NCI-H748 treated with DMSO at 0.1 percent for 48 hours (cell line): ENCODE measurements around the gene RELB.
A peak's percentile ranks its signal among the peaks of the same experiment; 100 is the strongest.

Source experiments
- DNase-seq: peaks from one replicate; lab custom pipeline; 2025; lab: John Stamatoyannopoulos, UW

Gene RELB

GRCh38 chr19:45059258-45059965 is 58.1 kb downstream of the RELB start:
- peak; percentile 41 for DNase-seq

DNA sequence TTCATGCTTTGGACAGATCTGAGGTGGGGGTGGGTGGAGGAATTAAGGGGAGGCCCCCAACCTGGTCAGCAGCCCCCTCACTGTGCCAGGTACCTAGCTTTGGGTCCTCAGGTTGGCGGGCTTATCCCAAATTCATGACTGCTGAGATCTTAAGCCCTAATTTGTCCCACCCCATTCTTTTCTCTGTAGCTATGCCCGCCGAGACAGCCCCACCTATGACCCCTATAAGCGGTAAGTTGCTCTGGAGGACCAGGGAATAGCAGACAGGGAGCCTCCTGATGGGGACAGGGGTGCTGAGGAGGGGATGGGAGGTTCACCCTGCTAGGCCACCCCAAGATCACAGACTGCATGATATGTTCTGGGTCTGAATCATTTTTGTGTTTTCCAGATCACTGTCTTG is 60.7 kb downstream of the RELB start:
- DNase-seq: no peak

DNA sequence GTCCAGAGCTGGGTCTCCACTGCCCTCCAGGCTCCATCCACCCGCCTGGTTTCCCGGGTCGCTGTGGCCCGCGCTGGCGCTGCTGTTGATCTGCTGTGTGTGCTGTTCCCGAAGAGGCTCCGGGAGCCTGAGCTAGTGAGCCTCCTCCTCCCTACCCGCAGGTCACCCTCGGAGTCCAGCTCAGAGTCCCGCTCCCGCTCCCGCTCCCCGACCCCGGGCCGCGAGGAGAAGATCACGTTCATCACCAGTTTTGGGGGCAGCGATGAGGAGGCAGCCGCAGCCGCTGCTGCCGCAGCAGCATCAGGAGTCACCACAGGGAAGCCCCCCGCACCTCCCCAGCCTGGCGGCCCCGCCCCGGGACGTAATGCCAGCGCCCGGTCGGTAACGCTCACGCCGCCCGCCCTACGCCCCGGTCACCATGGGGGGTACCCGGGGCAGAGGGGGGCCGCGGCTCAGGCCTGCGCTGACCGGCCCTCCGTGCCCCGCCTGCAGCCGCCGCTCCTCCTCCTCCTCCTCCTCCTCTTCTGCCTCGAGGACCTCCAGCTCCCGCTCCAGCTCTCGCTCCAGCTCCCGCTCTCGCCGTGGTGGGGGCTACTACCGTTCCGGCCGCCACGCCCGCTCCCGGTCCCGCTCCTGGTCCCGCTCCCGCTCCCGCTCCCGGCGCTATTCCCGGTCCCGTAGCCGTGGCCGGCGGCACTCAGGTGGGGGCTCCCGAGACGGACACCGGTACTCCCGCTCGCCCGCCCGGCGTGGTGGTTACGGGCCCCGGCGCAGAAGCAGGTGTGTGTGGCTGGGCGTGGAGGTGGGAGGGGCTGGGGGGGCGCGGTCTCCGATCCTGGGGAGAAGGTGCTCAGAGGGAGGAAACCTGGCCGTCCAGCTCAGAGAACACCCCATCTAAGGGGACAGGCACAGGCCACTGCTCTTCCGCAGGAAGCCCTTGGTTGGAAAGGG is 62.9 kb downstream of the RELB start:
- DNase-seq: no peak

DNA sequence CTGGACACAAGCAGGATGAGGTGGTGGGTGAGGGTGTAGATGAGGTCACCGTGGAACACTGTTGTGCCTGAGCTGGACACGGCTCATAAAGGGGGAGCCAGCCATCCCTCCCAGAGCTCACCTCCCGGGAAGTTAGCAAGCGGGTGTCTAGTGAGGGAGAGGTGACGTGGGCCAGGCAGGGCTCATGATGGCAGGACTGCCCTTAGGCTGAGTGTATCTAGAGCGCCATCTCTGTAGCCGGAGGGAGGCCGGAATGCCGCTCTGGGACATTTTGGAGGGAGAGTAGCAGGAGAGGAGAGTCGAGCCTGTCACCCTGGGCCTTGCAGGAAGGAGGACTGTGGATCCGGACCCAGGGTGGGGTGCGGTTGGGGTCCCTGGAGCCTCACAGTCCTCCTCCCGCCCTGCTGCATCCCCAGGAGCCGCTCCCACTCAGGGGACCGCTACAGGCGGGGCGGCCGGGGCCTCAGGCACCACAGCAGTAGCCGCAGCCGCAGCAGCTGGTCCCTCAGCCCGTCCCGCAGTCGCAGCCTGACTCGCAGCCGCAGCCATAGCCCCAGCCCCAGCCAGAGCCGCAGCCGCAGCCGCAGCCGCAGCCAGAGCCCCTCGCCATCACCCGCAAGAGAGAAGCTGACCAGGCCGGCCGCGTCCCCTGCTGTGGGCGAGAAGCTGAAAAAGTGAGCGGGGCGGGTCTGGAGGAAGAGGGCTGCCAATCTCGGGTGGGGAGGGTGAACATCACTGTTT is 65.8 kb downstream of the RELB start:
- no peak for DNase-seq

DNA sequence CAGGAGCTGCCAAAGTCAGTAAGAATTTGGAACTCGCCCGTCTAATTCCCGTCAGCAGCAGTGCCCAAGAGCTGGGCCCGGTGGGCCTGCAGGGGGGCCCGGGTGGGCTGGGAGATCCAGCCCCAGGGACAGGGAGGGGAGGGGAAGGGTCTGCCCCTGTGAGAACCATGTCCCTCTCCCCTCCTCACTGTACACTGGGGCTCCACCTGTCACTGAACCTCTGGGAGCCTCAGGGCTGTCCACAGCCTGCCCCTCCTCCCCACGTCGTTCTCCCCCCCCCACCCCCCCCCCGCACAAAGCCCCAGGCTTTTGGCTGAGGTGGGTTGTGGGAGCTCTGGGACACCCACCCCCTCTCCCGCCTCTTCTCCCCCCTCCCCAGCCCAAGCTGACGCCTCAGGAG is 66.8 kb downstream of the RELB start:
- DNase-seq: no peak

- no peak for DNase-seq
These were observed 67.8 kb downstream of the RELB start for GRCh38 chr19:45069056-45069455.

DNA sequence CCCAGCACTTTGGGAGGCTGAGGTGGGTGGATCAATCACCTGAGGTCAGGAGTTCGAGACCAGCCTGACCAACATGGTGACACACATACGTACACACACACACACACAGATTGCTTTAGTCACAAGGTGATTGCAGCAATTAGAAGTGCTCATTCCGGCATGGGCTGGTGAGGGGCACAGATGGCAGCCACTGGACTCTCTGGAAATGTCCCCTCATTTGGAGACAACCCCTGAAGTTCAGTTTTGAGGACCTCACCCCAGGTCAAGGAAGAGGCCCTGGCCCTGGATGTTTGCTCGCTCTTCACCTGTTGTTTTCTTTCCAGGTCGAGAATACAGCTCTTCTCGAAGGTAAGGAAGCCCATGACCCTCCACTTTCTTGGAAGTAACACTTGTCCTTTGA is 69.0 kb downstream of the RELB start:
- DNase-seq: no peak

DNA sequence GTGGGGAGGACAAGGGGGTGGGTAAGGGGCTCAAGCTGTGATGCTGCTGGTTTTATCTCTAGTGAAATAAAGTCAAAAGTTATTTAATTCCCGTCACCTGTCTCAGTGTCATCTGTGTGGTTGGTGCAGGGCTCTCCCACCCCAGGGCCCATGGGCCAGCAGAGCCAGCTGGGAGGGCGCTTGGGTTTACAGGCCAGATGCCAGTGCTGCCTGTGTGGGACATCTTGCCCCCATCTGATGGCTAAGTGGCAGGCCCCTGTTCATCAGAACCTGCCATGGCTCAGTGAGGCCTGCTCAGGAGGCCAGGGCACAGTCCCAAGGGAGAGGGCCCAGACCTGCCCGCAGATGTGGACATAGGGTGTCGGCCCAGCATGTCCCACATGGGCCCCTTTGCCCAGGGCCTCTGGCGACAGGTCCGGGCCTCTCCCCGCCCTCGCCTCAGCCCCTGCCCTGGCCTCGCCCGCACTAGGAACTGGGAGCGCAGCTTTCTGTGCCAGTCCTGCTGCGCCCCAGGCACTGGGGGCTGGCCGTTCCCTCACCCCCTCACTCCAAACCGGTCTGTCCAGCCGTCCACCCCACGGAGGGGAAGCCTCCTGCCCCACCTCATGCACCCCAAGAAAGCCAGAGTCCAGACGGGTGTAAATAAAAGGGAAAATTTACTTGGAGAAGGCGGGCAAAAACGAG is 69.7 kb downstream of the RELB start:
- DNase-seq: no peak

DNA sequence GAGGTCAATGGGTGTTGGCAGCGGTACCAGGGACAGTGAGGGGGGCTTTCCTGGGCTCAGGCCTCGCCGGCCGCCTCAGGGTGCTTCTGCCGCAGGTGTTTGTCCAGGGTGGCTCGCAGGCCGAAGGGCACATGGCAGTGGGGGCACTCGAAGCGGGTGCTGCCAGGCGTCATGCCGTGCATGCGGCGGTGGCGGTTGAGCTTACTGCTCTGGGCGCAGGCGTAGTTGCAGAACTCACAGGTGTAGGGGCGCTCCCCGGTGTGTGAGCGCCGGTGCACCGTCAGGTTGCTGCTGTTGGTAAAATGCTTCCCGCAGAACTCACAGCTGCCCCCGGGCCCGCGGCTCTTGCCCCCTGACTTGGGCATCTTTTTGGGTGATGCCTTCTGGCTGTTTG is 70.3 kb downstream of the RELB start:
- no peak for DNase-seq

DNA sequence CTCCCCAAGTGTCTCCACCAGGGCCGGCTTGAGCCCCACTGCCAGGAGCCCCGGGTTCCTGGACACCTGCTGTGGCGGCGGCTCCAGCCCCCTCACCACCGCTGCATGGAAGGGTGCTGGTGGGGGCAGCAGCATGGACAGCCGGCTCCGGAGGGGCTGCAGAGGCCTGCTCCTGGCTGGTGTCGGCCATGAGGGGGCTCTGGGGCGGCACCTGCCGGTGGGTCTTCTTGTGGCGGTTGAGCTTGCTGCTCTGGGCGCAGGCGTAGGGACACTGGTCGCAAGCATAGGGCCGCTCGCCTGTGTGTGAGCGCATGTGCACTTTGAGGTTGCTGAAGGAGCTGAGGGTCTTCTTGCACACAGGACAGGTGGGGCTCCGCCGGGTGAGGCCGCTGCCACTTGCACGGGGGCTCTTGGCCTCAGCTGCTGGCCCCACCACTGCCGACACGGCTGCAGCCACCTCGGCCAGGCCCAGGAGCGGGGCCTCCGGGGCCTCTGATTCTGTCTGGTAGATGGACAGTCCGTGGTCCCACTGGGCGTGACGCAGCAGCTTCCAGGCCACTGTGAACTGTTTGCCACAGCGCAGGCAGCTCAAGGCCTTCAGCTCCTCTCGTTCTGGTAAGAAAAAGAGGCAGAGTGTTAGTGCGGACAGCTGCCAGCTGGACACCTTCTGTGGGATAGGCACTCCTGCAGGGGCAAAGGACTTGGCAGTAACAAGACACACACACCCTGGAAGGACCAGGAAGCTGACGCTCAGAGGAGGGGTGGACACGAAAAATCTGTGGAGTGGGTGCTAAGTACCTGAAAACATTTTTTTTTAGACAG is 70.9 kb downstream of the RELB start:
- no peak for DNase-seq

GRCh38 chr19:45074744-45075300 is 73.6 kb downstream of the RELB start:
- DNase-seq: no peak

DNA sequence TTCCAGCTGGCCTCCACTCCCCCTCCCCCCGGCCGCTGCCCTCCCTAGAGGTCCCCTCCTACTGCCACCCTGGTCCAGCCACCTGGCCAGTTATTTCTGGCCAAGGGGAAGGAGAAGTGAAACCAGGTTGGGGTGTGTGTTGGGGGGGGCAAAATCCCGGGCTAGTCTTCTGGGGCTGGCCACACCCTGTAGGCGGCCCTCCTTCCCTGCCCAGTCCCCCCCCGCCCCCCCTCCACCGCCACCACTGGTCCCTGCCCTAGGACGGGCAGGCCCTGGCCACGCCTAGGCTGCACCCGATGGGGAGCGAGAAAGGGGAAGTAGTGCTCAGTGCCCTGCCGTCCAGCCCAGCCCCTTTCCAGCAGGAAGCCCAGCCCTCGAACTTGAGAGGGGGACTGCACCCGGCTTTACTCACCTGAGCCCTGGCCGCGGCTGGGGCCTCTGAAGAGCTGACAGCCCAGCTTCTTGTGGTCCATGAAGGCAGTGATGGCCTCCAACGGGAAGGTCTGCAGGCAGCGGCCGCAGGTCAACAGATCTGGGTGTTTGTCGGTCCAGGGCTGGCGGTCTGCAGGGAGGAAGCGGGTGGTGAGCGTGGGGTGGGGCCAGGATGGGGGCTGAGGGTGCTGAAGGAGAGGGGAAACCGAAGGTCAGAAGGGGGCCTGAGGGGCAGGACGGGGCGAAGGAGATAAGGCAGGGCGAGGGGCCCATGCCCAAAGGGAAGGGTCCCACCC is 74.2 kb downstream of the RELB start:
- peak; percentile 36 for DNase-seq

DNA sequence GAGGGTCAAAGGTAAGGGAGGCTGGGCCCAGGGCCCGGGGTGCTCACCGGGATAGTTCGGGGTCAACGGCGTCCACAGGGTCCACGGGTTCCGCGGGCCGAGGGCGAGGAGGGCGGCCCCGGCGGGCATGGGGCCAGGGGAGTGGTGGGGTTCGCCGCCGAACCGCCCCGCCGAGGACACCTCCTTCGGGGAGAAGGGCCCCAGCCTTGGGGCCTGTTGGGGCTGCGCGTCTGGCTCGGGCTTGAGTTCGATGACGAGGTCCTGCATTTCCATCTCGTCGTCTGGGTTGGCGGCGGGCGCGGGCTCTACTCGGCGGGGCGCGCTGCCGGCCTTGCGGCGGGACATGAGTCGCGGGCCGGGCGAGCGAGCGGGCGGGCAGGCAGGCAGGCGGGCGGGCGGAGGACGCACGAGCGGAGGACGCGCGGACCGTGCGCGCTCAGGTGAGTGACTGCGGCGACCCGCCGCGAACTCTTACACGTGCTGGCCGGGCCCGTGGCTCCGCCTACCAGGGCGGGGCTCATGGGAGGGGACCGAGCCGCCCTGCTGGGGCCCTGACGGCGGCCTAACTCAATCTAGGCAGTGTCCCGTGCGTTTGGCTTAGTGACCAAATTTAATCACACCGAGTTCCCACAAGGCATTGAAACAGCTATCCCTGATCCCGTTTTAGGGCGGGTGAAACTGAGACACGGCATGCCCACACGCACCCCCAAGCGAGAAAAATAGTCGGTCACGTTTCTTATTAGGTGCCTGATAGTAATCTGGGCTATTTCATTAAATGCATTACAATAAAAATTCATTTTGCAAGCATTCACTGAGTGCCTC is 75.0 kb downstream of the RELB start, which contains the start of gene ZNF296:
Gene ZNF296, minus strand, starts transcription at position 450 of the 822 bp plus-strand sequence. Its CDS starts 105 bp downstream, at position 345.
- DNase-seq: peak; percentile 52

GRCh38 chr19:45076851-45077730 is 75.8 kb downstream of the RELB start:
- DNase-seq: no peak

DNA sequence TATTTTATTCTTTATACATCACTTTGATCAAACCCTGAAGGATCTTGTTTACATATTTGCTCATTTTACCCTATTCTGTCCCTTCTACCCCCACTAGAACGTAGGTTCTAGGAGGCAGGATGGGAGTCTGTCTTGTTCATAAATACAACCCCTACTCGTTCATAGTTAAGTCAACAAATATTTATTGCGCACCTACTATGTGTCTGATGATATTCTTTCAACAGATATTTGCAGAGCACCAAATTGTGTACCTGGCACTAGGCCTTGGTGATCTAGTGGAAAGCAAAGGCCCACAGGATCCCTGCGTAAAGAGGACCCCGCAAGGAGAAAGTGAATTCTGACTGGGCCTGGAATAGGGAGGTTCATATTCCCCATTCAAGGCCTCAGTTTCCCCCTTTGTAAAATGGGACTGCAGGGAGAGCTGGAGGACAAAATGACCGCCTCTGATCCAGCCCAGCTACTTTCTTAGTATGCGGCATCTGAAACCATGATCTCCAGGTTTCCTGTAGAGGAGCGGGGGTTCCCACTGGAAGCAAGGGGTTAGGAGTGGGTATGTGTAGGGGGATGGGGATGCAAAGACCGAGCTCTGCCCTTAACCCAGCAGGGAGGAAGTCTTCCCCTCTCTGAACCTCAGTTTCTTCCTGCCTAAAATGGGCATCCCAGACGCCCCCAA is 77.3 kb downstream of the RELB start:
- DNase-seq: no peak

- peak; percentile 34 for DNase-seq
These were observed 78.0 kb downstream of the RELB start, which contains the start of gene GEMIN7 for GRCh38 chr19:45079063-45079910. Gene GEMIN7 (plus strand): TSS chr19:45079260. CDS start chr19:45090115, 10,855 bp downstream.
